HUDEP-2 (cell line): Measurements from ENCODE around the gene DDX10.

Experiments used
- DNase-seq, 76 experiments: peaks; one replicate each; lab custom pipeline; 2025; ENCODE audit not compliant: unreplicated experiment in 76 of 76; lab: John Stamatoyannopoulos, UW

Gene DDX10

DNA sequence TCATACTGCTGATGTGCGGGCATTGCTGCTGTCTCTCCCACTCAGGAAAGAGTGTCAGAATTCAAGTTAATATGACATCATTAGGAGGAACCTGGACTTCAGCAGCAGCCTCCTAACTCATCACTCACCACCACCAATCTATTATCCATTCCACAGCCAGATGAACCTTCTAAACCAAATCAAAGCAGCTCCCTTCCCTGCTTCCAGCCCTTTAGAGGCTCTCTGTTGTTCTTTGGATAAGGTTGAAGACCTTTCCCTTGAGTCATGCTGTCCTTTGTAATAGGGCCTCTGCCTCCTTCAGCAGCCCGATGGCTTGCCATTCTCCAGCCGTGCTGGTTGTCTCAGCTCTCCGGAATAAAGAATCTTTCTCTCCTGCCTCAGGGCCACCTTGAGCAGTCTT is 301.3 kb downstream of the DDX10 start:
- DNase-seq, result no peak

- no peak for DNase-seq
Observed at GRCh38 chr11:108966978-108967377, 302.1 kb downstream of the DDX10 start.

- no peak for DNase-seq
Observed at GRCh38 chr11:108967571-108967970, 302.7 kb downstream of the DDX10 start.

DNA sequence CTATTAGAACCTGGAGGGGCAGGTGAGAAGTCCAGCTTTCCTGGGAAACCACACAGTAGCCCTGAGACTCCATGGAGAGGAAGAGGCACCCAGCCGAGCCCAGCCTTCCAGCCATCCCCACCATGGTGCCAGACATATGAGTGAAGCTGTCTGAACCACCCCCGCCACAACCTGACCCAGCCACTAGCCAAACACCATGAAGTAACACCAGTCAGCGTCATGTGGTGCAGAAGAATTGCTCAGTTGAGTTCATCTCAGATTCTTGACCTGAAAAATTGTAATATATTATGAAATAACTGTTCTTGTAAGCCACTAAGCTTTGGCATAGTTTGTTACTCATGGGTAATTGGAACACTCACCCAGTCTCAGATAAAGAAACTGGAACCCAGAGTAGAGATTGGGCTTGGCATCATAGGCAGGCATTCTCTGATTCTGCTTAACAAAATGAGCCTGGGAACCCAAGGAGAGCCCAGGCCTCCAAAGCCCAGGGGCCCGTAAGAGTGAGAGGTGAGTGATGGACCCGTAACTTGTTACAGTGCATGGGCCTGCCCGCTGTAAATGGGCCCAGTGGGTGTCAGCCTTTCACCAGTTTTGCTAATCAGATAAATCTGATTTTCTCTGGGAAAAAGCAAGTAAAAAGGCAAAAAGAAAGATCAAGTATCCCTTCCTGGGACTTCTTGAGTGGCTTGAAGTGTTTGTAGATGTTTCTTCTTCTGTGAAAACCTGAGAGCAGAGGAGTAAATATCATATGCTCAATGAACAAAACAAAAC is 305.5 kb downstream of the DDX10 start:
- DNase-seq, result no peak

DNA sequence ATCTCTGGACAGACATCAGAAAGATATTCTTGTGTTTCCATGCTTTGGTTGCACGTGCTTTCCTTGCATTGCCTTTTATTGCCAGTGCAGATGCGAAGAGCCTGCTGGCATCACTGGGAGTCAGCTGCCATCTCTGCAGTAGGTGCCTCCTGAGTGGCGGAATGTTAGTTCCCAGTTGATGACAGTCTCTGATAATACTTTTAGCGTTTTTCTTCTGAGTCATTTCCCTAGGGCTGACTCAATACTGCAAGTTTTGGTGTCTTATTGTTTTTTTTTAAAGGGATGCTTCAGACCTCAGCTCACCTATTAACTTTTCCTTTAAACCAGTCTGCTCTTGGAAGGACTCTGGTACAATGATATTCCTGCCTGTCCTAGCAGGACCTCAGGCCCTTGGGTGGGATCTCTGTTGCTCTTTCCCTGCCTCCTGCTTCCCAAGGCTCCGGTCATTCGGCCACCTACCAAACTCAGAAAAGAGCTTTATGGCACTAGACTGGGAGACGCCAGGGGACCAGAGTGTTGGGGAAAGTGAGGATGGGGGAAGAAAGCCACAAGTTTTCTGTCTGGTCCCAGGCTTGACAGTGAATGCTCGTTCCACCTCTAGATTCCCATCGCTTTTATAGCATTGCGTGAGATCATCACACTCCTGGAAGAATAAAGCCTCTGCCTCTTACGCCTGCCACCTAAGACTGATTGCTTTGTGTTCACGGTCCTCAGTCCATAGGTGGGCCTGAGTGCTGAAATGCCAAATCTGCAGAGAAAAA is 308.7 kb downstream of the DDX10 start:
- DNase-seq, result no peak

GRCh38 chr11:108975026-108975425 is 310.2 kb downstream of the DDX10 start:
- no peak for DNase-seq

DNA sequence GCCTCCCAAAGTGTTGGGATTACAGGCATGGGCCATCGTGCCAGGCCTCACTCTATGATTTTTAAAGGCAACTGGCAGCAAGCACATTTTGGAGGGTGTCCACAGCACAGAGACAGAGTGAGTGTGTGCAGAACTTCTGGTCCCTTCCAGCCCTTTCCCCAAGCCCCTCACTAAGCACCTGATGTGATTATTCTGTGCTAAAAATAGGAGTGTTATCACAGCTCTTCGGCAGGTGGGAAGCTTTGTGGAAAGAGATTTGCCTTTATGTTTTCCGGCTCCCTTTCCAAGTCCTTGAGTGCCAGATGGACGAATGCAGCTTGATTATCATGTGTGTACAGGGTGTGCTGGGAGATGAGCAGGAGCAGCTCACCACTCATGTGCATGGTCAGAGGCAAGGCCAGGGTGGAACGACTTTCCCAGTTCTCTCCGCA is 310.8 kb downstream of the DDX10 start:
- DNase-seq, result no peak

GRCh38 chr11:108983636-108984420 is 319.0 kb downstream of the DDX10 start:
- no peak for DNase-seq

DNA sequence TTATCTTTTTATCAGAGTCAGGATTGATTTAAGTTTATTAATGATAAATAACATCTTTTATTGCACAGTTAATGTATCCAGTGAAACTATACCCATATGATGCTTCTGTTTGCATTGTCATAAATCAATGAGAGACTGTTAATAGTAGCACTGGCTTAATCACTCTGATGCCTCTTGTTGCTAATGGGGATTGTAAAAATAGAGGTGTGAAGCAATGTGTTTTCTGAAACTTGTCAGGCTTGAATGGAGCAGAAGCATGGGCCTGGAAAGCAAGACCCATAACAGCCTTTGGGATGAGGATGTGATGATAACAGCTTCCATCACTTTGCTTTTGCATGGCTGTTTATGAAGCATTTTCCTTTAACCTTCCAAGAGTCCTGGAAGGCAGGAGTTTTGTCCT is 319.7 kb downstream of the DDX10 start:
- no peak for DNase-seq

DNA sequence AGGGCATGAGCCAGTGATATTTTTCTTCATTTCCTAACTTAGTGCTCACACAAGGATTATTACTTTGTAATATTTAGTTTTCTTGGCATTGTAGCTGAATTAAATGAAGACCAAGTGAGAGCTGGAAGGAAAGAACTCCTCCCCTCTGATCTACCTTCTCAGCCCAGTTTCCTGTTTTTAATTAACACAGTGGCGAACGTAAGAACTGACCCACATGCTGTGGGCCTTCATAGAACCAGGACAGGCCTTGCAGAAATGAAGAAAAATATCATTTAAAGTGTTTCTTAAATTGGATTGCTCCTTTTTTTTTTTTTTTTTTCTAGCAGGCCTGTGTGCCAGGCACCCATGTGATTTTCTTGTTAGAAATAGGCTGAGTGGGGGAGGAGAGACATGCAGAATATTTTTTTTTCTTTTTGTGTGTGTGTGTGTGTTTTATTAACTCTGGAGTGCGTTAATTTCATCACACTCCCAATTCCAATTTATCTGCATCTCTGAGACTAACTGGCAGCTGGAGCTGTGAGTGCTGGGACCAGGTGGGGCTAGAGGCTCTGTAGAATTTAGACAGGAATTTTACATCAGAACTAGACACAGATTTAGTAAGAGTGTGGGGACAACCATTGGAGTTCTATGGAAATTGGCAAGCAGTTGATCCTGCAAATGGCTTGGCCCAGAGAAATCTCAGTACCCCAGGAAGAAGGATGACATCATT is 320.5 kb downstream of the DDX10 start:
- DNase-seq, result no peak

DNA sequence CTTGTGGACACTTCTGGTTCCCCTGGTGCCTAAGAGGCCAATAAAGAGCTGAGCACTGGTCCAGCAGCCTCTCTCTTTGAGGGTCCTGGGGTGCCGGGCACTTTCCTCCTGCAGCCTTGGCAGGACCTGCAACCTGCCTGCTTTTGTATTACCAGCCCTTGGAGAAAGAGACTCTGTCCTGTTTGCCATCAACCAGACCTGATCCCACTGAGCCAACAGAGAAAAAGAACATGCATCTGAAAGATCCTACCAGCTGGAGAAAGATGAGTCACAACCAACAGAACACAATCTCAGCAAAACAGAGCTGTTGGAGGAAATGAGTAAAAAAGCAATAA is 321.0 kb downstream of the DDX10 start:
- no peak for DNase-seq
